Panc1 (cell line): ENCODE results near the gene RIC1. TPM values are rescaled to one million over a fixed set of nuclear protein-coding genes. Genes with fewer than 3 reads are reported as not detected.

Experiments
- ATAC-seq: fragments of 200-7000 bp; cut with Tn5 transposase; 2 replicates; pipeline ENCODE4 v1.9.1; 2020; ENCODE audit warnings: mild to moderate bottlenecking, moderate library complexity
- BruUV-seq: library from RNA; stranded (reverse); fragments of 400-500 nt; replicated peaks from 2 replicates; lab custom pipeline; 2021; lab: Mats Ljungman, UMichigan
- CTCF ChIA-PET: fragments of 300-600 bp; sonication (Branson Sonifier 250); formaldehyde crosslinking; loops from one replicate; lab custom pipeline; 2022; ENCODE audit warnings: antibody characterized with exemption; lab: Charles Lee
- POLR2A ChIA-PET: fragments of 300-600 bp; sonication (Branson Sonifier 250); formaldehyde crosslinking; loops from one replicate; lab custom pipeline; 2022; ENCODE audit warnings: antibody characterized with exemption; lab: Charles Lee
- DNase-seq: peaks from one replicate; pipeline ENCODE4 v3.0.0-alpha.2; 2010; ENCODE audit warnings: low read depth, low spot score
- H3K27ac ChIP-seq: 2 replicates; pipeline ENCODE4 v1.5.1; 2011; ENCODE audit warnings: mild to moderate bottlenecking, low read length, inconsistent platforms
- H3K27me3 ChIP-seq: fragments of 200-500 bp; sonication (Bioruptor generic); 2 replicates; pipeline ENCODE4 v1.6.0; 2014; ENCODE audit warnings: low read length, inconsistent platforms; ENCODE audit not compliant: control insufficient read depth, insufficient read depth
- H3K36me3 ChIP-seq: fragments of 200-500 bp; sonication (Bioruptor generic); 2 replicates; pipeline ENCODE4 v1.5.1; 2014; ENCODE audit warnings: inconsistent platforms, mild to moderate bottlenecking, low read length, moderate library complexity; ENCODE audit not compliant: control insufficient read depth, insufficient read depth
- H3K4me1 ChIP-seq: 2 replicates; pipeline ENCODE4 v1.5.1; 2011; ENCODE audit warnings: inconsistent platforms, mild to moderate bottlenecking, low read length, moderate library complexity; ENCODE audit not compliant: control insufficient read depth, insufficient read depth
- H3K4me3 ChIP-seq, 2 experiments: 2 replicates each; pipeline ENCODE4 v1.5.1; 2011 to 2012; ENCODE audit warnings: low read depth in 2 of 2, low read length in 2 of 2, mild to moderate bottlenecking in 2 of 2, inconsistent platforms in 1 of 2, moderate library complexity in 1 of 2
- H3K9me3 ChIP-seq: fragments of 200-500 bp; sonication (Bioruptor generic); 2 replicates; pipeline ENCODE4 v1.5.1; 2014; ENCODE audit warnings: low read depth, mild to moderate bottlenecking, inconsistent platforms, low read length, moderate library complexity; ENCODE audit not compliant: control insufficient read depth, insufficient read depth
- POLR2AphosphoS5 ChIP-seq: IDR thresholded peaks from 2 replicates; pipeline ENCODE4 v1.6.1; 2012; ENCODE audit warnings: mild to moderate bottlenecking, low read depth, low read length, moderate library complexity
- SIN3A ChIP-seq: IDR thresholded peaks from 2 replicates; pipeline ENCODE4 v1.6.1; 2012; ENCODE audit warnings: low read depth, mild to moderate bottlenecking, low read length, moderate library complexity, borderline replicate concordance; ENCODE audit not compliant: insufficient read depth
- TCF7L2 ChIP-seq: IDR thresholded peaks from 2 replicates; pipeline ENCODE4 v1.6.1; 2011; ENCODE audit warnings: mild to moderate bottlenecking, low read depth, low read length, inconsistent platforms
- in situ Hi-C: cut with HindIII; loops from 2 replicates; pipeline ENCODE4 v1.10.0; 2016; ENCODE audit warnings: low sequenced_read_pairs, low pct_unique_long_range_greater_than_20kb
- intact Hi-C: fragments of 100-400 bp; cut with micrococcal nuclease; formaldehyde crosslinking; loops from one replicate; pipeline ENCODE4 v1.10.0; 2022; ENCODE audit not compliant: unreplicated experiment
- total RNA-seq: library from RNA; stranded (reverse); gene quantifications from one replicate; pipeline ENCODE4 v1.2.1, GENCODE V29; 2021; ENCODE audit not compliant: unreplicated experiment
- TF ChIP-seq, protein P1 (sequence below): fragments of 450-650 bp; IDR thresholded peaks from 2 replicates; pipeline ENCODE4 v1.5.1; 2017; ENCODE audit warnings: mild to moderate bottlenecking
- TF ChIP-seq, protein P2 (sequence below), 2 experiments: IDR thresholded peaks; 2 replicates each; pipeline ENCODE4 v1.6.1; 2011 to 2012; ENCODE audit warnings: low read depth in 2 of 2, control low read depth in 1 of 2, low read length in 1 of 2, mild to moderate bottlenecking in 1 of 2, moderate library complexity in 1 of 2; ENCODE audit not compliant: insufficient read depth in 1 of 2

The RIC1 gene
- total RNA-seq, 1 experiment from 2014 or later, result 7.0 TPM

DNA sequence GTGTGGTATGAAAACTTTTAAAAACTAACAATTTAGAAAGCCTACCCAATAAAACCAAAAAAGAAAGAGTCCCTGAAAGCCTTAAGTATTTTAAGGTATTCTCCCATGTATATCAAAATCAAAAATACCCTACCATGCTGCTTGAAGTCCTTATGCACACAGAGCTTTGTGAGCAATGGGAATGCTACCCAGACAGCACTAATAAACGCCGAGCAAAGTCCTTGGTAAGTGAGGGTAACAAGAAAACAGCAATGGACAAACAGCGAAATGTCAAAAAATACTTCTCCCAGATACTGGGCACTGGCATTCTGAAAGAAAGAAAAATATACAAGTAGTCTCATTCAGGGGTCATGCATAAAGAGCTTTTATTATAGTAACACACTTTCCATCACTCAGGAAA is 176.6 kb downstream of the RIC1 start:
- Histone ChIP-seq H3K27ac (no peak overlapping the region), H3K4me1 (no peaks in the 10 kb centered on the region; the same call in 1 of the 2 replicates), H3K36me3 (no peaks in the 10 kb centered on the region; the same call in 1 of the 2 replicates), H3K4me3 (no peak overlapping the region), H3K9me3 (no peaks in the 10 kb centered on the region), H3K27me3 (no peaks in the 10 kb centered on the region)
- in situ Hi-C loops (no loop called here), intact Hi-C loops (no loop called here)
- DNase-seq, result no peak
- BruUV-seq, result no TSS peak
- ChIA-PET CTCF (no interaction called here), POLR2A (no interaction called here)
- TF ChIP-seq SIN3A (no peak), TCF7L2 (no peak), POLR2AphosphoS5 (no peak)
- TF ChIP-seq, protein P1, sequence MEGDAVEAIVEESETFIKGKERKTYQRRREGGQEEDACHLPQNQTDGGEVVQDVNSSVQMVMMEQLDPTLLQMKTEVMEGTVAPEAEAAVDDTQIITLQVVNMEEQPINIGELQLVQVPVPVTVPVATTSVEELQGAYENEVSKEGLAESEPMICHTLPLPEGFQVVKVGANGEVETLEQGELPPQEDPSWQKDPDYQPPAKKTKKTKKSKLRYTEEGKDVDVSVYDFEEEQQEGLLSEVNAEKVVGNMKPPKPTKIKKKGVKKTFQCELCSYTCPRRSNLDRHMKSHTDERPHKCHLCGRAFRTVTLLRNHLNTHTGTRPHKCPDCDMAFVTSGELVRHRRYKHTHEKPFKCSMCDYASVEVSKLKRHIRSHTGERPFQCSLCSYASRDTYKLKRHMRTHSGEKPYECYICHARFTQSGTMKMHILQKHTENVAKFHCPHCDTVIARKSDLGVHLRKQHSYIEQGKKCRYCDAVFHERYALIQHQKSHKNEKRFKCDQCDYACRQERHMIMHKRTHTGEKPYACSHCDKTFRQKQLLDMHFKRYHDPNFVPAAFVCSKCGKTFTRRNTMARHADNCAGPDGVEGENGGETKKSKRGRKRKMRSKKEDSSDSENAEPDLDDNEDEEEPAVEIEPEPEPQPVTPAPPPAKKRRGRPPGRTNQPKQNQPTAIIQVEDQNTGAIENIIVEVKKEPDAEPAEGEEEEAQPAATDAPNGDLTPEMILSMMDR, result no peak
- TF ChIP-seq, protein P2, sequence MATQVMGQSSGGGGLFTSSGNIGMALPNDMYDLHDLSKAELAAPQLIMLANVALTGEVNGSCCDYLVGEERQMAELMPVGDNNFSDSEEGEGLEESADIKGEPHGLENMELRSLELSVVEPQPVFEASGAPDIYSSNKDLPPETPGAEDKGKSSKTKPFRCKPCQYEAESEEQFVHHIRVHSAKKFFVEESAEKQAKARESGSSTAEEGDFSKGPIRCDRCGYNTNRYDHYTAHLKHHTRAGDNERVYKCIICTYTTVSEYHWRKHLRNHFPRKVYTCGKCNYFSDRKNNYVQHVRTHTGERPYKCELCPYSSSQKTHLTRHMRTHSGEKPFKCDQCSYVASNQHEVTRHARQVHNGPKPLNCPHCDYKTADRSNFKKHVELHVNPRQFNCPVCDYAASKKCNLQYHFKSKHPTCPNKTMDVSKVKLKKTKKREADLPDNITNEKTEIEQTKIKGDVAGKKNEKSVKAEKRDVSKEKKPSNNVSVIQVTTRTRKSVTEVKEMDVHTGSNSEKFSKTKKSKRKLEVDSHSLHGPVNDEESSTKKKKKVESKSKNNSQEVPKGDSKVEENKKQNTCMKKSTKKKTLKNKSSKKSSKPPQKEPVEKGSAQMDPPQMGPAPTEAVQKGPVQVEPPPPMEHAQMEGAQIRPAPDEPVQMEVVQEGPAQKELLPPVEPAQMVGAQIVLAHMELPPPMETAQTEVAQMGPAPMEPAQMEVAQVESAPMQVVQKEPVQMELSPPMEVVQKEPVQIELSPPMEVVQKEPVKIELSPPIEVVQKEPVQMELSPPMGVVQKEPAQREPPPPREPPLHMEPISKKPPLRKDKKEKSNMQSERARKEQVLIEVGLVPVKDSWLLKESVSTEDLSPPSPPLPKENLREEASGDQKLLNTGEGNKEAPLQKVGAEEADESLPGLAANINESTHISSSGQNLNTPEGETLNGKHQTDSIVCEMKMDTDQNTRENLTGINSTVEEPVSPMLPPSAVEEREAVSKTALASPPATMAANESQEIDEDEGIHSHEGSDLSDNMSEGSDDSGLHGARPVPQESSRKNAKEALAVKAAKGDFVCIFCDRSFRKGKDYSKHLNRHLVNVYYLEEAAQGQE (IDR thresholded peaks at IDR 0.05; ENCODE audit: insufficient read depth in 1 of 2, low read depth in 2 of 2, low read length in 1 of 2), result no peak
- ATAC-seq, result no peak

DNA sequence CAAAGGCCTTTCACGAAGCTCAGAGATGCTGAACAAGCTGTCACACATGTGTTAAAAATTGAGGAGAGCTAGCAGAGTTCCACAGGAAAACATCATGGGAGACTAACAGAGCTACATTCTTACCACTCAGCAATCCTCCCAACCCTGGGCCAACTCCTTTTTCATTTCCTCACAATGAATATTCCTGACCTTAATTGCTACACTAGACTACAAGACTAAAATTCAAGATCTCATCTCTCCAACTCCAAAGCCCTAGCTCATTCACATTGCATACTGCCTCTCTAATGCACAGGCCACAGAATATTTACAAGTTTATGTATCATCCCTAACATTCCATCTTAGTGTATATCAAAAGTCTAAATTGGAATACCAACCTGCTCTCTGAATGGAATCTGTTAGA is 182.8 kb downstream of the RIC1 start:
- in situ Hi-C loops (no loop called here), intact Hi-C loops (no loop called here)
- no peak for ATAC-seq
- BruUV-seq, result no TSS peak
- POLR2A ChIA-PET, result no interaction called here
- no peak for DNase-seq
- no peaks in the 10 kb centered on the region for H3K4me1 ChIP-seq
- no peaks in the 10 kb centered on the region; the same call in 1 of the 2 replicates for H3K36me3 ChIP-seq
- H3K4me3 ChIP-seq, result no peak overlapping the region
- H3K27ac ChIP-seq, result no peak overlapping the region
- TF ChIP-seq POLR2AphosphoS5 (no peak), TCF7L2 (no peak), SIN3A (no peak)
- TF ChIP-seq, protein P1, result no peak
- TF ChIP-seq, protein P2 (IDR thresholded peaks at IDR 0.05; ENCODE audit: insufficient read depth in 1 of 2, low read depth in 2 of 2, low read length in 1 of 2), result no peak
- CTCF ChIA-PET, result no interaction called here
- H3K9me3 ChIP-seq, result no peaks in the 10 kb centered on the region
- H3K27me3 ChIP-seq, result no peaks in the 10 kb centered on the region
